Kidney epithelial cell (primary cell): ENCODE data around the gene ROR1. TPM values are rescaled to one million over a fixed set of nuclear protein-coding genes. Genes with fewer than 3 reads are reported as not detected.

Source experiments
- DNase-seq: peaks from one replicate; pipeline ENCODE4 v3.0.0-alpha.2; 2010; ENCODE audit warnings: low read depth
- H3K27me3 ChIP-seq: 2 replicates; pipeline ENCODE4 v1.6.0; 2011; ENCODE audit warnings: low read length; ENCODE audit not compliant: control insufficient read depth, insufficient read depth
- H3K36me3 ChIP-seq: 2 replicates; pipeline ENCODE4 v1.5.1; 2011; ENCODE audit warnings: low read length; ENCODE audit not compliant: control insufficient read depth, insufficient read depth
- H3K4me3 ChIP-seq: 2 replicates; pipeline ENCODE4 v1.5.1; 2011; ENCODE audit warnings: low read depth, mild to moderate bottlenecking, control low read depth, low read length
- total RNA-seq: library from RNA; depleted of rRNA; stranded (reverse); fragments of >200 nt; gene quantifications from 2 replicates; pipeline ENCODE4 v1.2.3, GENCODE V29; 2015
- TF ChIP-seq, protein P1 (sequence below): IDR thresholded peaks from 2 replicates; pipeline ENCODE4 v1.5.1; 2011; ENCODE audit warnings: mild to moderate bottlenecking, moderate library complexity, low read length, control low read depth, inconsistent platforms; ENCODE audit not compliant: insufficient read depth, poor library complexity, severe bottlenecking

Gene ROR1
- total RNA-seq, 1 donor from 2014 or later = 21.5 TPM

GRCh38 chr1:63829349-63830327 lies 55.8 kb downstream of the ROR1 start:
- H3K4me3 ChIP-seq = no peak overlapping the region
- no peaks in the 10 kb centered on the region for H3K36me3 ChIP-seq
- DNase-seq = no peak
- TF ChIP-seq, protein P1, sequence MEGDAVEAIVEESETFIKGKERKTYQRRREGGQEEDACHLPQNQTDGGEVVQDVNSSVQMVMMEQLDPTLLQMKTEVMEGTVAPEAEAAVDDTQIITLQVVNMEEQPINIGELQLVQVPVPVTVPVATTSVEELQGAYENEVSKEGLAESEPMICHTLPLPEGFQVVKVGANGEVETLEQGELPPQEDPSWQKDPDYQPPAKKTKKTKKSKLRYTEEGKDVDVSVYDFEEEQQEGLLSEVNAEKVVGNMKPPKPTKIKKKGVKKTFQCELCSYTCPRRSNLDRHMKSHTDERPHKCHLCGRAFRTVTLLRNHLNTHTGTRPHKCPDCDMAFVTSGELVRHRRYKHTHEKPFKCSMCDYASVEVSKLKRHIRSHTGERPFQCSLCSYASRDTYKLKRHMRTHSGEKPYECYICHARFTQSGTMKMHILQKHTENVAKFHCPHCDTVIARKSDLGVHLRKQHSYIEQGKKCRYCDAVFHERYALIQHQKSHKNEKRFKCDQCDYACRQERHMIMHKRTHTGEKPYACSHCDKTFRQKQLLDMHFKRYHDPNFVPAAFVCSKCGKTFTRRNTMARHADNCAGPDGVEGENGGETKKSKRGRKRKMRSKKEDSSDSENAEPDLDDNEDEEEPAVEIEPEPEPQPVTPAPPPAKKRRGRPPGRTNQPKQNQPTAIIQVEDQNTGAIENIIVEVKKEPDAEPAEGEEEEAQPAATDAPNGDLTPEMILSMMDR = no peak
- H3K27me3 ChIP-seq = no peaks in the 10 kb centered on the region

- H3K27me3 ChIP-seq = no peaks in the 10 kb centered on the region
- DNase-seq = no peak
- H3K36me3 ChIP-seq = no peaks in the 10 kb centered on the region
- no peak overlapping the region for H3K4me3 ChIP-seq
- TF ChIP-seq, protein P1 = no peak
Observed at GRCh38 chr1:63831409-63831808, 57.6 kb downstream of the ROR1 start.

DNA sequence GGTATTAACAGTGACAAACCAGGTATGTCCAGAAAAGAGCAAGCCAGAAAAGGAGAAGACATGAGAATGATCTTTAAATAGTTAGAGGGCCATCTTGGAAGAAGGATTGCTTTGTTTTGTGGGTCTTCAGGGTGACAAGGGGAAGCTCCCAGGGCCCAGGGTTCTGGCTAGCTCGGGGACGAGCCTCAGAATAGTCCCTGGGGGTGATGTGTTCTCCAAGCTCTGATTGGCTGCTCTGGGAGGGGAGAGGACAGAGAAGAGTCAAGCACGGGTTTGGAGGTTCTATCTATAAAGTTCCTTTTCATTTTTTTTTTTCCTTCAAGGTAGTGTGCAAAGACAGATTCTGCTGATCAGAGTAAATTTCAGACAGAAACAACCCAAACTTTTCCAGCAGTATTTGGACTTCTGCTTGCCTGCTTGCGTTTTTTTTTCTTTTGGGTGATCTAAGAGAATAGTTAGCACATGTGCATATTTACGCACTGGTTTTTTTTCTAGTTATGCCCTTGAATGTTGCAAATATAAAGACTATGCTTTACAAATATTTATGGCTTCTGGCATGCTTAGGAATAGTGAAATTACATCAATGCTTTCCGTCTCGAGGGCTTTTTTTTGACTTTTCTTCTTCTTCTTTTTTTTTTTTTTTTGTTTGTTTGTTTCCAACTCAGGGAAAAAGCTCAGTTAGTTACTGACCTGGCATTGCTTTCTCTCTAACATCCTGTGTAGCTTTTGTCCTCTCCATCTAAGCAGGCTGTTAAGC lies 59.7 kb downstream of the ROR1 start:
- Histone ChIP-seq H3K36me3 (no peaks in the 10 kb centered on the region), H3K27me3 (no peaks in the 10 kb centered on the region), H3K4me3 (no peak overlapping the region)
- no peak for DNase-seq
- TF ChIP-seq, protein P1 = no peak

GRCh38 chr1:63835128-63835527 lies 61.3 kb downstream of the ROR1 start:
- Histone ChIP-seq H3K36me3 (no peaks in the 10 kb centered on the region), H3K27me3 (no peaks in the 10 kb centered on the region), H3K4me3 (no peak overlapping the region)
- no peak for DNase-seq
- TF ChIP-seq, protein P1 = no peak

GRCh38 chr1:63836374-63836773 lies 62.6 kb downstream of the ROR1 start:
- DNase-seq = no peak
- Histone ChIP-seq H3K36me3 (no peaks in the 10 kb centered on the region), H3K27me3 (no peaks in the 10 kb centered on the region), H3K4me3 (no peak overlapping the region)
- TF ChIP-seq, protein P1 = no peak
